Fibroblast of skin of scalp (primary cell): Measurements from ENCODE around the gene HRC.
"Not testable (repeated sequence)": the region's sequence is repeated elsewhere in the genome, so short reads cannot be mapped to it uniquely, and the experiment has no call there.

Source experiments
- DNase-seq: peaks from one replicate; pipeline ENCODE4 v3.0.0-alpha.2; 2013

HRC gene

DNA sequence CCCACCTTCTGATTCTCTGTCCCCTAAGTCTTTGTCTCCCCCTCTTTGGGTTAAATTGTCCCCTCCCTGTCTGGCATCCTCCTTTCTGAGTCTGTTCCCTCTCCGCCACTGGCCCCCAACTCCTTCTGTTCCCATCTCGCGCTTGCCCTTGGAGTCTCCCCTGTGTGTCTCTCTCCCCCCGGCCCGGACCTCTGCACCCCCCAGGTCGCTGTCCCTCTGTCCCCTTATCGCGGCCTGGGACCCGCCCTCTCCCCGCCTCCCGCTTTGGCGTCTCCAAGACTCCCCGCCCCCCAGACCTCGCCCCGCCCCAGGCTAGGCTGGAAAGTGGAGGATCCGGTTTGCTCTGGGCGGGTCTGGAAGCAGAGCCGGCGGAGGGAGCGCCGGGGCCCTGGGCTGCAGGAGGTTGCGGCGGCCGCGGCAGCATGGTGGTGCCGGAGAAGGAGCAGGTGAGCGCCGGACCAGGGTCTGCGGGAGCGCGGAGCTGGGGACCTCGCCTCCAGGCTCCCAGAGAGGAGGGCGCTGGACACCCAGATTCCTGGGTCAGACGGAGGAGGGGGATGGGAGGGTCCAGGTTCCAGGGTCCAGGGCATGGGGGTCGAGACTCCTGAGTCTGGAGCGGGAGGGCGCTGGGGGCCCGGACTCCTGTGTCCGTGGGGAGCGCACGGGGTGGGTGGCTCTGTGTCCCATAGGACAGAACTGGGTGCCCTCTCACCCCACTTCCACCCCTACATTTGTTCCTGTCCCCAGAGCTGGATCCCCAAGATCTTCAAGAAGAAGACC, 2.4 kb upstream of the HRC start, which contains the start of gene TRPM4:
Gene TRPM4 (plus strand): TSS at position 348 of the 780 bp plus-strand sequence. CDS start 75 bp downstream, at position 423.
- peak; percentile 84 for DNase-seq

DNA sequence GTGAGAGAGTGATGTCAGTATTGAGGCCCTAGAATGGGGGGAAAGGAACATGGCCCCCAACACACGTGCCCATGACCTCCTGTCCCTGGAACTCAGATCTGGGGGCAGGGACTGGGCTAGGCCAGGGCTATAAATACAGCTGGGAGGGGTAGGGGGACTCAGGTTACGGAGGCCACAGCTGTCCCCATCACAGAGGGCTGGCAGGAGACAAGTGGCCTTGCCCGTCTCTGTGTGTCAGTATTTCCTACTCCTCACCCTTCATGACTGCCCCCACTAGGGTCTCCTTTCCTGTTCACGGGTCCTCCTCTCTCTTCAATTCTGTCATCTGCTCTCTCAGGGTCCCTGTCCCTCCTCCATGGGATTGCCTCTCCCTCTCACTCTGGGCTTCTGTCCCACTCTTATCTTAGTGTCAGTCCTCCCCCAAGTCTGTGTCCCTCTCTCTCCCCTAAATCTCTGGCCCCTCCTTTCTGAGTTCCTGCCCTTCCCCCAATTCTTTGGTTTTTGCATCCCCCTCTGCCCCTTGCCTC, 687 bp upstream of the HRC start:
- DNase-seq = no peak

DNA sequence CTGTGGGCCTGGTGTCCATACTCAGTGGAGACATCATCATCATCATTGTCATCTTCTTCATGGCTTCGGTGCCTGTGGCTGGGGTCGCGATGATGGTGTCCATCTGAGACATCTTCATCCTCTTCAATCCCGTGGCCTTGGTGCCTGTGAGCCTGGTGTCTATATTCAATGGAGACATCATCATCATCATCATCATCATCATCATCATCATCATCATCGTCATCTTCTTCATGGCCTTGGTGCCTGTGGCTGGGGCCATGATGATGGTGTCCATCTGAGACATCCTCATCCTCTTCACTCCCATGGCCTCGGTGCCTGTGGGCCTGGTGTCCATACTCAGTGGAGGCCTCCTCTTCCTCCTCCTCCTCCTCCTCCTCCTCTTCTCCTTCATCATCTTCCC, 917 bp downstream of the HRC start:
- DNase-seq = no peak

DNA sequence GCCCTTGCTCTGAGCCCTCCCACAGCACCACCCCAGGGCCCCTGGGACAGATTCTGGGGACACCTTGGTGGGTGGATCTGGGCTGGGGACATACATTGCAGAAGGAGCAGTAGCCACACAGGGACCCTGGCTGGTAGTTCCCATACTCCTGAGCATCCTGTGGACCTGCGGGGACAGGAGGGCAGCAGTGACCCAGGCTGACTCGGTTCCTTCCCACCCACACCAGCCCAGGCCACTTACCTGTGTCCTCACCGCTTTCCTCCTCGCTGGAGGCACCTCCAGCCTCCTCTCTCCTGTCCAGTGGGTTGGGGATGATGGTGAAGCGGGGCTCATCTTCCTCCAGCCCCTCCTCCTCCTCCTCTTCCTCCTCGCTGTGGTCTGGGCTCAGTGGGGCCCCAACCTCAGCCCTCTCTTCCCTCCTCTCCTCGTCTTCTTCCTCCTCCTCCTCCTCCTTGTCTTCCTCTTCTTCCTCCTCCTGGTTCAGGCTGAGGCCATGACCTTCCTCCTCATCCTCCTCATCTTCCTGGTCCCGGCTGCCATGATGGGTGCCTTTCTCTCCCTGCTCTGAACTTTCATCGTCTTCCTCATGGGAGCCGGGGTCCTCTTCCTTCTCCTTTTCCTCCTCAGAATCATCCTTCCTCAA, 1.9 kb downstream of the HRC start:
- no peak for DNase-seq

DNA sequence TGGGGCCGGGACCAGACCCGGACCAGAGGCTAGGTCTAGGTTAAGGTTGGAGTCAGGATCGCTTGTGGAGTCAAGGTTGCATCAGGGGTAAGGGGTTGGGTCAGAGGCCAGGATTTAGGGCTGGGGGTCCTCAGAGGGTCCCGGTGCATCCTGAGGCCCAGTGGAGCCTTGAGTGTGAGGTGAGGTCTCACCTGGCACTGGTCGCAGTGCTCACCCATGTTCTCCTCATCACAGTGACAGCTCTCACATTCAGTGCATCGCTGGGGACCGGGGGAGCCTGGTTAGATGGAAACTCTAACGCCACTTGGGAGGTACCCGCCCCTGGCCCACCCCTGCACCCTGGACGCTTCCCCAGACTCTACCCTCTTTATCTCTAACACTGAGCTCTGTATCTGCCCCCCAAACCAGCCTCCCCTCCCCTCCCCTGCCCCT, 3.1 kb downstream of the HRC start:
- DNase-seq = no peak

DNA sequence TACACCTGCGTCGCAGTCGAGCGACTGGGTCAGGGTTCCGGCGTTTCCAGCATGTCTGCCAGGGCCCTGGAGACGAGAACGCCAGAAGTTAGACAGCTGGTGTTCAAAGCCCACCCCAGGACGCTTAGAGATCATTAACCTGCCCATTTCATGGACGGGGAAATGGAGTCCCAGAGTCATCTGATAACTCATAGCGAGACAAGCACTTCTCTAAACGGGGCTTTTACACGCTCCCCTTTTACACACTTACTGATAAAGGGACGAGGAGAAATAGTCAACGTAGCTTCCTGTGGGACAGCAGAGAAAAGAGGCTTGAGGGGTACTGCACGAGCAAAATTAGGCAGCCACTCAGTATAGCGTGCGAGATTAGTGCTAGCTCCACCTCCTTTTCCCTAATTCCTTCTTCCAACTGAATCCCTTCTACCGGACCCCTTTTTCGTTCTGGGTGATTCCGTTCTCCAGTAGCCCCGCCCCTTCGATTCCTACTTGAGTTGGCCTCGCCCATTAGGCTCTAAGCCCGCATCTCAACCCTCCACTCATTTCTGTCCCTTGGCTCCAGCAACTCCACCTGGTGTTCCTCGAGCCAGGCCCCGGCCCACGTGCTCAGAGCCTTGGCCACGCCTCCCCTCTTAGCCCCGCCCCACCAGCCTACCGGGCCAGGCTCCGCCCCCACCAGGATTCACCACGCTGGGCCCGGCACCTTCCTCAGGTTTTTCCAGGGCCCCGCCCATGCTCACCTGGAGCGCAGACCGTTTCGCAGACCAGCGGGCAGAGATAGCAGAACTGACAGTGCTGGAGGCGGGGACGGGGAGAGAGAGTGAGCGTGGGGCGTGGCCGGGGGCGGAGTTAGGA, 3.7 kb downstream of the HRC start:
- peak; percentile 29 for DNase-seq

DNA sequence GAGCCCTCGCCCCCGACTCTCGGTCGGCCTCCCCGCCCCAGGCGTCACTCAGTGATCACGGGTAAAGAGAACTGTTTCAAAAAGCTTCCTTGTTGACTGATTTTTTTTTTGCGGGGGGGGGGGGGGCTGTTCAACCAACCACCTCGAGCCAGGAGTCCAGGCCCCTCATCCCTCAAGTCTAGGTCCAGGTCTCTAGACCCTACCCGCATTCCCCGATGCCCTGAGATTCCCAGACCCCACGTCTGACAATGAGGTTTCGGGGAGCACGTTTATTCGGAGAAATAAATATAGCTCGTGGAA, 4.3 kb downstream of the HRC start:
- DNase-seq = no peak

DNA sequence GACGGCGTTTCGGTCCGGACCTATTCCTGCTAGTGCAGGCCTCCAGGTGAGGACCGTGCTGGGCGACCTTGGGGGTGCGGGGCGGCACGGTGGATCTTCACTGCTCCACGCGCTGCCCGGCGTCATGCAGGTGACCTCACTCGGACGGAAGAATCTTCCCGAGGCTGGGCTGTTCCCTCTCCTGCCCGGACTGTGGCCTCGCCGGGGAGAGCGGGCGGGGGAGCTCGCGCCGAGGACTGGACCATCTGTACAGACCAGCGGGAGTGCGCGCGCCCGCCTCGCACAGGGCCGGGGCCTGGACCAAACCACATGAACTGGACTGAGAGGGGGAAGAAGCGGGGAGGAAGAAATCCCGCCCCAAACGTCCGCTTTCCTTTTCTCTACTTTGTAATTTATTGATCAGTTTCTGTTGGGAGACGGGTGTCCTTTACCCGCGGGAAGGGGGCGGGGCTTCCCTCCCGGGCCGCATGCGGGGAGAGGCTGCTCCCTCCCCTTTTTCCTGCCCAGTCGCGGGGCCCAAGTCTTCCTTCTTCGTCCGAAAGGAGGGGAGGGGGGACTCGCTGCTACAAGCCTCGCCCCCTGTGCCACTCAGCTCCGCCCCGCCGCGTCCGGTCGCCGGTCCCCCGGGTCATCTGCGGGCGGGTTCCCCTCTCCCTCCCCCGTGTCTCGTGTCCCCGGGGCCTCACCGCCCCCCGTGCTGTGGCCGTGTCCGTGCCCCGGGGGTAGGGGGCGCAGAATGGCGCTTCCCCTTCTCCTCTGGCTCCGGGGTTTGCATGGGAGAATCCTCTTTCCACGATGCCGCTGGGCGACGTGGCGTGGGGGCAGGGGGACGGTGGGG, 4.9 kb downstream of the HRC start:
- DNase-seq = peak; percentile 87

DNA sequence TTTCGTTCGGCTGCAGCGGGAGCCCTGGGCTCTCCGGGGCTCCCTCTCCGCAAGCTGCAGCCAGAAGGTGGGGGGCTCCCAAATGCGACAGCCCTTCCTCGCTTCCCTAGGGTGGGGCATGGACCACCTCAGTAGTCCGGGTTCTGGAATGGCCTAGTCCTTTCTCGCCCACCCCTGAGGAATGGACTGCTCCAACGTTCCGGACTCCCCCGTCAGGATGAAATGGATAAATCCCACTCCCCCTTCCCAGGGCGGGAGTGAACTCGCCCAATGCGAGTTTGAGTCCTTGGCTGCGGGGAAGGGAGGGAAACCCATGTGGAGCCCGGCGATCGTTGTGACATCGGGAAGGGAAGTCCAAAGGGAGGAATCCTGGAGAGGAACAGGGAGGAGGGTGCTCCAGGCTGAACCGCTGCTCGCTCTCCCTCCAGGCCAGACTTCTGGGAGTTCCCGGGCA, 5.5 kb downstream of the HRC start:
- DNase-seq = peak; percentile 93

DNA sequence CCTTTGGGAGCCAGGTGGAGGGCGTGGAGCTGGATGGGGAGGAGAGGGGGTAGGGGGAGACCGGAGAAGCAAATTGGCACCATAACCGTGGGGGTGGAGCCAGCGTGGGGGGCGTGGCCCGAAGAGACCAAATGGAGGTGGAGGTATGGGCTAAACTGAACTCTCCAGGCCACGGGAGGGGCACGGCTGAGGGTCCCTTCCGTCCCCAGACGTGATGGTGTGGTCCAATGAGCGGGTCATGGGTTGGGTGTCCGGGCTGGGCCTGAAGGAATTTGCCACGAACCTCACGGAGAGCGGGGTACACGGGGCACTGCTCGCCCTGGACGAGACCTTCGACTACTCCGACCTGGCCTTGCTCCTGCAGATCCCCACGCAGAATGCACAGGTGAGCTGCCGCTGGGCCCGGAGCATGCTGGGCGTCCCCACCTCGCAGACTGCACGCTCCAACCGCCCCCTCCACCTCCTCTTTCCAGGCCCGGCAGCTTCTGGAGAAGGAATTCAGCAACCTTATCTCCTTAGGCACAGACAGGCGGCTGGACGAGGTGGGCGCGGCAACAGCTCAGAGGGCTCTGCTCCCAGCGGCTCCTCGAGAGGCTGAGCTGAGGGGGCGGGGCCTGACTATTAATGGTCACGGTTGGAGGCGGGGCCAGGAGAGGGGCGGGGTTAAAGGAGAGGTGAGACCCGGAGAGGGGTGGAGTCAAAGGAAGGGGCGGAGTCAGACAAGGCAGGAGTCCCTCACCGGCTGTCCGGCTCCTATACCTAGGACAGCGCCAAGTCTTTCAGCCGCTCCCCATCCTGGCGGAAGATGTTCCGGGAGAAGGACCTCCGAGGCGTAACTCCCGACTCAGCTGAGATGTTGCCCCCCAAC, 6.2 kb downstream of the HRC start:
- peak; percentile 95 for DNase-seq

DNA sequence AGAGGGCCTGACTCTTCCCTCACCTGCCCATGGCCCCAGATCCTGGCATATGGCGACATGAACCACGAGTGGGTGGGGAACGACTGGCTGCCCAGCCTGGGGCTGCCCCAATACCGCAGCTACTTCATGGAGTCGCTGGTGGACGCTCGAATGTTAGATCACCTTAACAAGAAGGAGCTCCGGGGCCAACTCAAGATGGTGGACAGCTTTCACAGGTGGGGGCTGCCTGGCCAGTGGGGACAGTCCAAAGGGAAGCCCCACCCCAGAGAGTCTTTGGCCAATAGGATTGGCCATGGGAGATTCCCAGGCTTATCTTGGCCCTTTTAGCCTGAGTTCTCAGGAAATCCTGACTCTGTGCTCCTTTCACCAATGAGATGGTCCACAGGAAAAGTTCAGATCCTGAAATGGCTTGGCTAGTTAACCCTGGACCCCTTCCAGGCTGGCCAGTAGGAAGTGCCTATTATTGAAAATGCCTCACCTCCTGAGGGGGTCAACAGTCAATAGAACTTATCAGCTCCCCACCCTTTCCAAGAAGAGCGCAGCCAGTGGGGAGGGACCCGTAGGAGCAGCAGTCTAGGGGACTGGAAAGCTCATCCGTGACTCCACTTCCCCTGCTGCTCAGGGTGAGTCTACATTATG, 7.0 kb downstream of the HRC start:
- DNase-seq = no peak

DNA sequence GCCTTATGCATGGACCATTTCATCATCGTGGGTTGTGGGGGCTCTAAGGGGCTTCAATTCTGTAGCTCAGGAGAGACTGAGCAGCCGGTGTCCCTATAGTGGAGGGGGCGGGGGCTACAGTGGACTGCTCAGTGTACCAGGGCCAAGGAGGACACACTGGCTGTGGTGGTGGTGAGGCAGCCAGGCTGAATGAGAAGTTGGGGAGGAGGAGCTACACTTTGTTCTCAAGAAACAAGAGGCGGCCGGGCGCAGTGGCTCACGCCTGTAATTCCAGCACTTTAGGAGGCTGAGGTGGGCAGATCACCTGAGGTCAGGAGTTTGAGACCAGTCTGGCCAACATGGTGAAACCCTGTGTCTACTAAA, 8.8 kb downstream of the HRC start:
- DNase-seq = not testable (repeated sequence)

DNA sequence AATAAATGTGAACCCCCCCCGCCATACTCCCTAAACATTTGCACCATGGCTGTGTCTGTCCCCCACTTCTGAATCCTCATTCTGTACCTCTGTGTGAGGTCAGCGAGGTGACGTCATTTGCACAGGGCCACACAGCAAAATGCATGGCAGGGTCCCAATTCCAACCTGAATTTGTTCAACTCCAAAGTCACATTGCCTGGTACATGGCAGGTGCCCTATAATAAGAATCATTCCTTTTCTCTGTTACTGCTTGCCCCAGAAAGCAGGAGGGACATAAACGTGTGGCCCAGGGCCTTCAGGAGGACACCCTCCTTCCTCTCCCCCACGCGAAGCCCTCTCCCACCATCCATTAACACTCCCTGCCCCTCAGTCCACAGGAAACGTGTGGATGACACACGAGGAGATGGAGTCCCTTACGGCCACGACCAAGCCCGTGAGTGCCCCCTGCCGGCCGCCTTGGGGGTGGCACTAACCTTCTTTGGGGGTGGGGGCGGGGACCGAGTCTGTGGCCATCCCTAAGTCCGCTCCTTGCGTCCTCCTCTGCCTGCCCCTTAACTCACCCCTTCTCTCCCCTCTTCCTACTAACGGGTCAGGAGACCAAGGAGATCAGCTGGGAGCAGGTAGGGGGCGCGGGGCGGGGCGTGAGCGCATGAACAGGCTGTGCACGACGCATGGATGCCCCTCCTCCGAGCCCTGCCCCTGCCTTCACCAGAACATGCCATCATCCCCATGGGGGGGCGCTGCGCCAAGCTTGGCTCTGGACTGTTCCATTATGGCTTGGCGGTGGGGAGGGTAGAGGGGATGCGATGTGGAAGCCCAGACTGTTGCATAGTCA, 9.4 kb downstream of the HRC start:
- peak; percentile 85 for DNase-seq

DNA sequence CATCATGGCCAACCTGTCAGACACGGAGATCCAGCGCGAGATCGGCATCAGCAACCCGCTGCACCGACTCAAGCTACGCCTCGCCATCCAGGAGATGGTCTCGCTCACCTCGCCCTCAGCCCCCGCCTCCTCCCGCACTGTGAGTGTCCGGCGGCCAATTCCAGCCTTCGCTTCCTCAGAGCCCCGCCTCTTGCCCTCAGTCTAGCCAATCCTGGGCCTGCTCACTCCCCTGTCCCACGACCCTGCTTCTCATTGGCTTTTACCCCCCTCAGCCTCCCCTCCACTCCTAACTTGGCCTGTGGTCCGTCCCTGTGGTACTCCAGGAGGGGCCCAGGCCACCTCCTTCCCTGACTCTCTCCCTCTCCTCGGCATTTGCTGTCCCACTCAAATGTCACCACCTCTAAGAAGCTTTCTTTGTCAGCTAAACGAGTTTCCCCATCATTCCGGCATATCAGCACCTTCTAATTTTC, 12.3 kb downstream of the HRC start:
- peak; percentile 93 for DNase-seq

DNA sequence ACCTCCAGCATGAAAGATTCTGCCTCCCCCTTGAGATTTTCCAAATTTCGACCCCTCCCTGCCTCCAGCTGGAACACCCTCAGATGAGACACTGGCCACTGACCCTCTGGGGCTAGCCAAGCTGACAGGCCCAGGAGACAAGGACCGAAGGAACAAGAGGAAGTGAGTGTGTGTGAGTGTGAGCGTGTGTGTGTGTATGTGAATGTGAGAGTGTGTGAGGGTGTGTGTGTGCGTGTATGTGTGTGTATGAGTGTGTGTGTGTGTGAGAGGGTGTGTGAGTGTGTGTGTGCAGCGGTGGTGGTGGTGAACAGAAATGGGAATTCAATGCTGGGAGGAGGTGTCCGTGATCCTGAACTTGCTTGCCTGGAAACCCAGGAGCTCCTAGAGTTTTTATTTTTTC, 13.8 kb downstream of the HRC start:
- no peak for DNase-seq

DNA sequence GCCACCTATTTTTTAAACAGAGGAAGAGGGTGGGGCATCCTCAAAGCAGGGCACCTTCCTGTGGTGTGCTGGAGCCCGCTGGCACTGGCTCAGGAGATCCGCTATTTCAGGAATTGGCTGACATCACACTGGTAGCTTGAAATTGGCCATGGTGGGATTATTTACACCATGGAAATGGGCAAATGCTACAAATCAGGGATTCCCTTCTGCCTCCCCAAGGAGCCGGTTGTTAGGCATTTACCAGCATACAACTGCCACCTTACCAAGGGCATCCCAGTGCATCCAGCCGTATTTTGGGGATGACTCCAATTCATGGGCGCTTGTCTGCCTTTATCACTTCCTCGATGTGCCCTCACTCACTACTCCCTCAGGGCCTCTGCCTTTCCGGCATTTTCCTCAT, 14.2 kb downstream of the HRC start:
- no peak for DNase-seq

DNA sequence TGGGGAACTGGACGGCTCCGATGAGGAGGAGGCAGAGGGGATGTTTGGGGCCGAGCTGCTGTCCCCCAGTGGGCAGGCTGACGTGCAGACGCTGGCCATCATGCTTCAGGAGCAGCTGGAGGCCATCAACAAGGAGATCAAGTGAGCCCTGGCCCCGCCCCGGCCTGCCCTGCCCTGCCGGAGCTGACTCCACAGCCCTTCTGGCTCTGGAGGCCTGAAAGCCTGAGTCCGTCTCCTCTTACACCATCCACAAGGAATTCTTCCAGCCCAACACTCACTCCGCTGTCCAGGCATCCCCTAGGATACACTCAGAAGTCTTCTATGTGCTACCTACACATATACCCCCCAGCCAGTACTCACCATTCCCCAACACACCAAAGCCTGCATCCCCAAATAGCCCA, 18.4 kb downstream of the HRC start:
- peak; percentile 43 for DNase-seq

DNA sequence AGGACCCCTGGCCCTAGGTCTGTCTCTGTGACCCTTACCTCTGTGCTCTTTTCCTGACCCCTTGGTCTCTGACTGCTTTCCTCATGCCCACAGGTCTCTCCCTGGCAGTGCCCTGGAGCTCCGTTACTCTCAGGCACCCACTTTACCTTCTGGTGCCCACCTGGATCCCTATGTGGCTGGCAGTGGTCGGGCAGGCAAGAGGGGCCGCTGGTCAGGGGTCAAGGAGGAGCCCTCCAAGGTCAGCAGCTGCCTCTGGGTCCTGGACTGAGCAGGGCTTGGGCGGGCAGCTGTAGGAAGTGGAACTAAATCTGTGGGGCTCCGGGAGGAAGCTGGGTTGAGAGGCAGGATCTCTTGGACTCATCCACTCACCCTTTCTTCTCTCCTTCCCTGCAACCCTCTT, 19.5 kb downstream of the HRC start:
- no peak for DNase-seq

DNA sequence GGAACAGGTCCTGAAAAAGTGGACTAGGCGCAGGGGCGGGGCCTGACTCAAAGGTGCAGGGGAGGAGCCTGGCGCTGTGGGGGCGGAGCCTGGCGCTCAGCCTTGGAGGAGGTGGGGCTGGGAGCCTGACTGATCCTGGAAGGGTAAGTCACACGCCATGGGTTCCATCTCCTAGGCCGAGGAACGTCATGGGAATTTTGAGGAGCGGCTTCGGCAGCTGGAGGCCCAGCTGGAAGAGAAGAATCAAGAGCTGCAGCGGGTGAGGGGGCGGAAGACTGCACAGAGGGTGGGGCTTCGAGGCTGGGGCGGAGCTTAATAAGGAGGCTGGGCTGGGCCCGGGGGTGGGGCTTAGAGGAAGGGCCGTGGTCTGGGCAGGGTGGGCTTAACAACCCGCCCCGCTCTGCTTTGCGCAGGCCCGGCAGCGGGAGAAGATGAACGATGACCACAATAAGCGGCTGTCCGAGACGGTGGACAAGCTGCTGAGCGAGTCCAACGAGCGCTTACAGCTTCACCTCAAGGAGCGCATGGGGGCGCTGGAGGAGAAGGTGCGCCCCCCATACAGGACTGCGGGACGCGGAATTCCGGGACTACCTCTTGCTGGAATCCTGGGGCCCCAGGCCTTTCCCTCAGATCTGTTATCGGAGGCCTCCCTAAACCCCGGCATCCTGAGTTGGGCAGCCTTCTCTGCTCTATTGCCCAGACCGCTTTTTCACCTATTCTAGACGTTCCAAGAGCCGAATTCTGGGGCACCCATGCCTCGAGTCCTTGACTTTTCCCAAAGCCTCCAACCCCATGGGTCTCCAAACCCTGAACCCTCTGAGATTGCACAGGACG, 21.4 kb downstream of the HRC start:
- peak; percentile 49 for DNase-seq
